HG02840 (cell line): ENCODE results near the gene TRAPPC1.
"Not testable (repeated sequence)": the region's sequence is repeated elsewhere in the genome, so short reads cannot be mapped to it uniquely, and the experiment has no call there.

ENCODE experiments used
- ATAC-seq: cut with Tn5 transposase; IDR thresholded peaks from one replicate; pipeline ENCODE4 v1.9.1; 2021; ENCODE audit warnings: mild to moderate bottlenecking, moderate library complexity, moderate number of reproducible peaks; ENCODE audit not compliant: unreplicated experiment, low FRiP score

The TRAPPC1 gene

DNA sequence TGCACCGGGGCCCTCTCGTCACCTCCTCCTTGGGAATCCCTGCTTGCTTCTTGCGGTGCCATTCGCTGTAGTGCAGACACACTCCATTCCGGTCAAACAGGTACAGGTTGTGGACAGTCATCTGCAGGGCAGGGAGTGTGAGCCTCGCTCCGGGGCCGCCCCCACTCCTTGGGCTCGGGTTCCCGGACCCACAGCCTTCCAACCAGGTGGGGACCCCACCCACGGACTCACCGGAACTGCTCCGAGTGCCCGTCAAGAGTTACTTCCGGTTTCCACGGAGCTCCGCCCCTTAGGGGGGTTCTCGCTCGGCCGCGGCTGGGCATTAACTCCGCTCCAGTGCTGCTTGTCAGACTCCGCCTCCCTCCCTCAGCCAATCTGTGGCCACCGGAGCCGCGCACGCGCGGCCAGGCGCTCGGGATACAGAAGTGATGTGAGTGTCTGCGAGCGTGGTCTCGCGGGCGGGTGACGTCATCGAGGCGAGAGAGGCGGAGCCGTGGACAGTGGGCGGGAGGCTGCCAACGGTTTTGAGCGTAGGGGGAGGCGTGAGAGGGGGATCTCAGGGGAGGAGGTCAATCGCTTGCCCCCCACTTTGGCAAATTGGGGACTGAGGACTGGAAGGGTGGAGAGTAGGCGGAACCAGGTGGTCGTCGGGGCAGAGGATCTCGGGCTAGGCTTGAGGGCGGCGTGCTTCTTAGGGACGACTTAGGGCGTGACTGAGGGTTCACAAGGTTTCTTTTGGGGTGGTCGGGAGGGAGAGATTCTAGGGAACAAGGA is at the start of gene TRAPPC1, which contains the start of gene CNTROB:
TSS of gene TRAPPC1 (minus strand) at position 238 of the 774 bp plus-strand sequence. CDS start at position 121, 117 bp downstream.
TSS of gene CNTROB (plus strand) at position 498 of the 774 bp plus-strand sequence. CDS start 874 bp downstream, outside the sequence.
- peak; percentile 95 for ATAC-seq

DNA sequence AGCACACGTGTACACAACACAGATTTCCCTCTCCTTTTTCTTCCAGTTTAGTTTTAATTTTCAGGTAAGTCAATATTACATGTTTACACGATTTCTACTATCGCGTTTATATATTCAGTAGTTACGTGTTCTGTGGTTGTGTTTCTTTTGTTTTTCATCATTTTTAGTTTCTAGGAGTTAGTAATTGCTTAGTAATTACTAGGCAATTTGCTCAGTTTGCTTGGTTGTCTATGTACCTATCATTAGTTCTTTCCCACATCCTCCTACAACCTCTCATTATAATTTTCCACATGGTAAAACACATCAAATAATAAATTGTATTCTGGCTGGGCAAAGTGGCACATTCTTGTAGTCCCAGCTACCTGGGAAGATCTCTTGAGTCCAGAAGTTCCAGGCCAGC is 46.1 kb upstream of the TRAPPC1 start:
- ATAC-seq = no peak

DNA sequence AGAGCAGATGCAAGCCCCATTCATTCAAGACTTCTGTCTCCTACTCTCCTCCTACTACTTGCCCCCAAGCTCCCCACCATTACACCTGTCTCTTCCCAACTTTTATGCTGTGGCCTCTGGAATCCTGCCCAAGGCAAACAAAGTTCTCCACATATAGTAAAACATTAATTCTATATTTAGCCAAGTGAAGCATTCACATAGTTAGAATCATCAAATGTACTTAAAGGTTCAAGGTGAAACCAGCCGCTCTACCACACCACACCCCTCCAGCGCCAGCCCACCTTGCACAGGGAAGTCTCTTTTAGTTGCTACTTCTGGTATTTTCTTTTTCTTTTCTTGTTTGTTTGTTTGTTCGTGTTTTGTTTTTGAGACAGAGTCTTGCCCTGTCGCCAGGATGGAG is 45.3 kb upstream of the TRAPPC1 start:
- ATAC-seq = no peak

DNA sequence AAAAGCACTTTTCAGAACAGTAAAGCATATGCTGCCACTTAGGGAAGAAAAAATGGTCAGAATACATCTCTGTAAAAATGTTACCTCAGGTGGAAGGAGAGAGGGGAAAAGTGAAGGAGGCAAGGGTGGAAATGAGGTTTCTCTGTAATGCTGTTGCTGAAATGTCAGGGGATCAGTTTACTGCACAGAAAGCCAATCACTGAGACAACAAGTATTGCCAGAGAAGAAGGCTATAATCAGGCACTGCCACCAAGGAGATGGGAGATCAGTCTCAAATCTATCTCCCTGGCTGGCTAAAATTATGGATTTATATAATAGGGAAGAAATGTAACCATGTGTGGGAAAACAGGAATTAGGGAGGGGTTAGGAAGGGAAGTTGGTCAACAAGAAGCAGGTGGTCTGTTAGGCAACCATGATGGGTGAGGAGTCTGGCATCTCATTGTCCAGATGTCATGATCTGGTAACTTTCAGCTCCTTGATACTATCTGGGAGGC is 42.9 kb upstream of the TRAPPC1 start:
- no peak for ATAC-seq

- ATAC-seq = no peak
Observed at GRCh38 chr17:7972131-7972785, 40.5 kb upstream of the TRAPPC1 start.

DNA sequence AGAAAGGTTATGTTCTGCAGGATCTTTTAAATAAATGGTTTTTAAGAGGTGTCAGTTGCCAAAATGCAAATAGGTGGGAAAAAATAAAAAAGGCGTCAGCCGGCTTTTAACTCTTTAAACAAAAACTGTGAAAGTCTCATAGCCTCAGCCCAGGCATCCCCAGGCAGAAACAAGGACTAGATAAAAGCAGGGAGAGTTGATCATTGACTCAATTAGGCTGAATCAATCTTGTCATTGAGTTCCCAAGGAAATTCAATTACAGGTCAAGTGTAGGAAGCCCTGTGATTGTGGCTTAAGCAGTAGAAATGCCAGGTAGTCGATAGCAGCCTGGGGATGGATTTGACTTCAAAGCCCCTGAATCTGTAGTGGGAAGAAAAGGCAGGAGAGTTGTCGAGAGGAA is 39.9 kb upstream of the TRAPPC1 start:
- no peak for ATAC-seq

- no peak for ATAC-seq
Observed at GRCh38 chr17:7969433-7969832, 37.7 kb upstream of the TRAPPC1 start.

- no peak for ATAC-seq
Observed at GRCh38 chr17:7967751-7968150, 36.0 kb upstream of the TRAPPC1 start.

DNA sequence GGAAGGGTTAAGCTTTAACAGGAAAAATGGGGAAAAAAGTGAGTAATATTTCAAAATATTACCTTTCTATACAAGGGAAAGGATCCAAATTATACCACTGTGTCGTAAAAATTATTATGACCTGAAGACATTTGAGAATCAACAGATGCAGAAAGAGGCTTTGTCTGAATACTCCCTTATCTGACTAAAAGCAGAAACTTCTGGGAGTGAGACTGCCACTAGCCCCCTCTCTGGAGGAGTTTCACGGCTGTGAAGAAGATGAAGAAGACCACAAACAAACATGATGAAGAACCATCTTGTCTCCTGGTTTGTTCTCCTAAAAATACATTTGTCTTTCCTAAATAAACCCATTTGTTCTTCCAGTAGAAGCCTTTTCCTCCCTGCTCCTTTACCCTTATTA is 29.7 kb upstream of the TRAPPC1 start:
- ATAC-seq = no peak

- no peak for ATAC-seq
Observed at GRCh38 chr17:7959503-7960253, 27.9 kb upstream of the TRAPPC1 start.

GRCh38 chr17:7956228-7956965 is 24.7 kb upstream of the TRAPPC1 start:
- ATAC-seq = no peak

GRCh38 chr17:7955414-7956227 is 23.9 kb upstream of the TRAPPC1 start:
- no peak for ATAC-seq

DNA sequence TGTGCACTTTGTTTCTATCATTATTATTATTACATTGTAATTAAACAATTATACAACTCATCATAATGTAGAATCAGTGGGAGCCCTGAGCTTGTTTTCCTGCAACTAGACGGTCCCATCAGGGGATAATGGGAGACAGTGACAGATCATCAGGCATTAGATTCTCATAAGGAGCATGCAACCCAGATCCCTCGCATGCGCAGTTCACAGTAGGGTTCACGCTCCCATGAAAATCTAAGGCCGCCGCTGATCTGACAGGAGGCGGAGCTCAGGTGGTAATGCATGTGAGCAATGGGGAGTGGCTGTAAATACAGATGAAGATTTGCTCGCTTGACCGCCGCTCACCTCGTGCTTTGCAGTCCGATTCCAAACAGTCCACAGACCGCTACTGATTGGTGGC is 21.5 kb upstream of the TRAPPC1 start:
- ATAC-seq = not testable (repeated sequence)

GRCh38 chr17:7951143-7951792 is 19.5 kb upstream of the TRAPPC1 start:
- ATAC-seq = no peak

DNA sequence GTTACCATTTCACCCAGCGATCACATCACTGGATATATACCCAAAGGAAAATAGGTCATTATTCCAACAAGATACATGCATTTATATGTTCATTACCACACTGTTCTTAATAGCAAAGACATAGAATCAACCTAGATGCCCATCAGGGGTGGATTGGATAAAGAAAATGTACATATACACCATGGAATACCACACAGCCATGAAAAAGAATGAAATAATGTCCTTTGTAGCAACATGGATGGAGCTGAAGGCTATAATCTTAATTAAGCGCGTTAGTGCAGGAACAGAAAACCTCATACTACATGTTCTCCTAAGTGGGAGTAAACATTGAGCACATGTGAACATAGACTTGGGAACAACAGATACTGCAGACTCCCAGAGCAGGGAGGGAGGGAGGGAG is 18.8 kb upstream of the TRAPPC1 start:
- ATAC-seq = no peak

DNA sequence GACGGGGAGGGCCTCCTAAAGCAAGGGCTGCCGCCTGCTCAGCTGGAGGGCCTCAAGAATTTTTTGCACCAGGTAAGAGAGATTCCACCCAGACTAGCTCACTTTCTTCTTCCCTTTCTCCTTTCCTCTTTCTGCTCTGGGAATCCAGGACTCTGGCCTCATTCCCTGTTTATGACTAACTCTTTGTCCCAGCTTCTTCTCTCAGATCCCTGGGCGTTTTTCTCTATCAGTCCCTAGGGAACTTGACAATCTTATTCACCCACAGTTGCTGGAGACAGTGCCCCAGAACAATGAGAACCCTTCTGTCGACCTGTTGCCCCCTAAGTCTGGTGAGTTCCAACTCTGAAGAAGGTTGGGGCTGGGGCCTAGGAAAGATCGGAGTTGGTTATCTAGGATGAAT is 15.9 kb upstream of the TRAPPC1 start:
- no peak for ATAC-seq

GRCh38 chr17:7946441-7946840 is 14.7 kb upstream of the TRAPPC1 start:
- no peak for ATAC-seq

GRCh38 chr17:7945651-7946050 is 13.9 kb upstream of the TRAPPC1 start:
- no peak for ATAC-seq

DNA sequence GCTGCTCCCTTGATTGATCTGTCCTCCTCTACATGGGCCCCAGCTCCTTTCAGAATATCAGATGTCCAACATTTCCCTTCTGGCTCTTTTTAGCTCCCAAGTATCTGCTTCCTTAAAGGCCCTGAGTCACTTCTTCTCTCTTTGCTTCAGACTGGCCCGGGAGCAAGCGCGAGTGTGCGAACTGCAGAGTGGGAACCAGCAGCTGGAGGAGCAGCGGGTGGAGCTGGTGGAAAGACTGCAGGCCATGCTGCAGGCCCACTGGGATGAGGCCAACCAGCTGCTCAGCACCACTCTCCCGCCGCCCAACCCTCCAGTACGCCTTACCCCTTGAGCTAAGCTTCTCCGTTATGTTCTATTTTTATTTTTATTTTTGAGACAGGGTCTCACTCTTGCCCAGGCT is 12.6 kb upstream of the TRAPPC1 start:
- no peak for ATAC-seq
